H1 (cell line): ENCODE data around the gene COLEC12. TPM values are rescaled to one million over a fixed set of nuclear protein-coding genes. Genes with fewer than 3 reads are reported as not detected.

Experiments
- CREB1 ChIP-seq: IDR thresholded peaks from 2 replicates; pipeline ENCODE4 v1.6.1; 2012; ENCODE audit warnings: inconsistent platforms
- CTCF ChIP-seq, 3 experiments: IDR thresholded peaks; 1 replicate in 2 of 3; 2 replicates in 1 of 3; pipeline versions ENCODE4 v1.5.1 to v1.6.1; 2011; ENCODE audit warnings: low read length in 3 of 3, mild to moderate bottlenecking in 3 of 3, inconsistent platforms in 2 of 3, low read depth in 1 of 3, moderate library complexity in 1 of 3; ENCODE audit not compliant: insufficient read depth in 1 of 3; ENCODE audit errors: control extremely low read depth in 1 of 3
- HDAC6 ChIP-seq: IDR thresholded peaks from one replicate; pipeline ENCODE4 v1.7.1; 2012; ENCODE audit warnings: low read depth, mild to moderate bottlenecking, inconsistent platforms, low read length, moderate library complexity
- RNF2 ChIP-seq: fragments of 200-900, 300-1000 bp; sonication (generic); IDR thresholded peaks from 2 replicates; pipeline ENCODE4 v1.7.1; 2016; ENCODE audit warnings: borderline replicate concordance, low read depth, mild to moderate bottlenecking, antibody characterized with exemption, low read length; ENCODE audit not compliant: poor library complexity, severe bottlenecking; ENCODE audit errors: missing control alignments
- RXRA ChIP-seq: IDR thresholded peaks from 2 replicates; pipeline ENCODE4 v1.6.1; 2011; ENCODE audit warnings: low read depth, mild to moderate bottlenecking, low read length, moderate library complexity; ENCODE audit not compliant: insufficient read depth
- polyA plus RNA-seq, 7 experiments: library from polyadenylated mRNA; depleted of rRNA in 3 of 7; stranded (reverse) in 5 of 7; unstranded in 2 of 7; fragments of >200 nt in 5 of 7; fragments of 200-250 nt in 2 of 7; gene quantifications; 1 replicate in 5 of 7; 2 replicates in 1 of 7; 4 replicates in 1 of 7; pipeline versions ENCODE4 v1.2.1 to v1.2.3, GENCODE V29; 2011 to 2013; ENCODE audit warnings: missing spikeins in 2 of 7, mixed read lengths in 2 of 7
- total RNA-seq: library from RNA; stranded (reverse); fragmentation: NEBNext Ultra II Directional; extraction: Animal tissue kit (Norgen Biotek cat#: 25700); gene quantifications from 2 replicates; pipeline ENCODE4 v1.2.1, GENCODE V29; 2021

The COLEC12 gene
- total and polyA plus RNA-seq, 2 of the 8 experiments (the other 6 are each of a cell fraction or from before 2014, with no cell fraction given) = 0.44 to 2.3 TPM

DNA sequence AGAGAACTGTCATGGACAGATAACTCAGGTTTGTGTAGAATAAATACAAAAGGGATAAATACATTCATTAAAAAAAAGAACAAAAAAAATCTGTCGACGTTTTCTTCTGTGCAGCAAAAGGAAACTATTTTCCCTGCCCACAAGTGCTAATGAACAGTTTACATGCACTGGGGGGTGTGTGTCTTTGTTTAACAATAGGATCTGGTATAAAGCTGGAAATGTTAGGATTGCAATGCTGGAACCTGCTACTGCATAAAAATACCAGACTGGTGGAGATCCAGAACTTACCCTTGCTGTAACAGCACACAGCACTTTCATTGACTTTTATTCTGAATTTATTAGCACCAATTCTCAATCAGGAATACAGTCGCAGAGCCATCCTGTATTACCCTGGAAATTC is 148.1 kb downstream of the COLEC12 start (continued):
- no peak for TF ChIP-seq CTCF (IDR thresholded peaks at IDR 0.05; ENCODE audit: control extremely low read depth in 1 of 3, insufficient read depth in 1 of 3, low read depth in 1 of 3, low read length in 3 of 3)
- TF ChIP-seq RNF2 = no peak
- no peak for TF ChIP-seq RXRA
- TF ChIP-seq HDAC6 = no peak
- no peak for TF ChIP-seq CREB1
